H1 (cell line): Measurements from ENCODE around the gene CFAP61. TPM values are rescaled to one million over a fixed set of nuclear protein-coding genes. Genes with fewer than 3 reads are reported as not detected.

Source experiments
- CTCF ChIA-PET: fragments of 300-600 bp; sonication (Branson Sonifier 250); formaldehyde crosslinking; loops from one replicate; lab custom pipeline; 2021; ENCODE audit not compliant: partially characterized antibody; lab: Charles Lee
- POLR2A ChIA-PET: fragments of 300-600 bp; sonication (Branson Sonifier 250); formaldehyde crosslinking; loops from one replicate; lab custom pipeline; 2021; ENCODE audit warnings: inconsistent platforms; ENCODE audit not compliant: partially characterized antibody; lab: Charles Lee
- DNase-seq, 2 experiments: peaks; one replicate each; pipeline versions ENCODE4 v3.0.0 to v3.0.0-alpha.2; 2010 to 2022; ENCODE audit warnings: low spot score in 2 of 2, low read depth in 1 of 2, mixed read lengths in 1 of 2
- FAIRE-seq: peaks from 2 replicates; lab custom pipeline; 2011; peaks lifted over from hg19 to GRCh38; lab: Jason Lieb, UNC
- H2AFZ ChIP-seq: 2 replicates; pipeline ENCODE4 v1.8.1; 2012; ENCODE audit warnings: low read length, inconsistent platforms
- H2AK5ac ChIP-seq: 2 replicates; pipeline ENCODE4 v1.6.1; 2013; ENCODE audit warnings: low read depth, low read length
- H2BK120ac ChIP-seq: replicated peaks from 2 replicates; pipeline ENCODE3; 2013; ENCODE audit warnings: low read depth, low read length, inconsistent platforms
- H2BK12ac ChIP-seq: 2 replicates; pipeline ENCODE4 v1.6.1; 2013; ENCODE audit warnings: low read depth, low read length
- H2BK15ac ChIP-seq: 2 replicates; pipeline ENCODE4 v1.6.1; 2013; ENCODE audit warnings: low read length
- H2BK20ac ChIP-seq: 2 replicates; pipeline ENCODE4 v1.6.1; 2013; ENCODE audit warnings: low read length
- H2BK5ac ChIP-seq: 2 replicates; pipeline ENCODE4 v1.6.1; 2013; ENCODE audit warnings: low read depth, low read length
- H3K14ac ChIP-seq: 2 replicates; pipeline ENCODE4 v1.6.1; 2013; ENCODE audit warnings: inconsistent platforms; ENCODE audit not compliant: insufficient read length
- H3K18ac ChIP-seq: 2 replicates; pipeline ENCODE4 v1.6.1; 2013; ENCODE audit warnings: low read length; ENCODE audit errors: extremely low read depth
- H3K23ac ChIP-seq: 2 replicates; pipeline ENCODE4 v1.6.1; 2013; ENCODE audit warnings: inconsistent platforms; ENCODE audit not compliant: insufficient read length
- H3K23me2 ChIP-seq: 2 replicates; pipeline ENCODE4 v1.6.1; 2013; ENCODE audit warnings: low read depth, low read length
- H3K27ac ChIP-seq: 2 replicates; pipeline ENCODE4 v1.6.1; 2011; ENCODE audit warnings: low read depth, low read length, inconsistent platforms
- H3K27me3 ChIP-seq, 4 experiments: replicated peaks in 1 of 4; 1 replicate in 1 of 4; 2 replicates in 3 of 4; pipeline versions ENCODE4 v1.6.1 to v1.8.1; 2011 to 2013; ENCODE audit warnings: low read length in 3 of 4, mild to moderate bottlenecking in 3 of 4, inconsistent platforms in 2 of 4, mixed read lengths in 2 of 4, moderate library complexity in 1 of 4; ENCODE audit not compliant: control insufficient read depth in 3 of 4, insufficient read depth in 3 of 4; ENCODE audit errors: extremely low read depth in 1 of 4
- H3K36me3 ChIP-seq, 4 experiments: 2 replicates each; pipeline versions ENCODE4 v1.6.1 to v1.8.1; 2011 to 2013; ENCODE audit warnings: mild to moderate bottlenecking in 4 of 4, low read length in 3 of 4, moderate library complexity in 2 of 4, control low read depth in 1 of 4, inconsistent platforms in 1 of 4; ENCODE audit not compliant: insufficient read depth in 4 of 4, control insufficient read depth in 2 of 4
- H3K4ac ChIP-seq: replicated peaks from 2 replicates; pipeline ENCODE3; 2013; ENCODE audit warnings: low read length, low read depth, mixed read lengths, inconsistent platforms; ENCODE audit not compliant: insufficient read length
- H3K4me1 ChIP-seq, 4 experiments: replicated peaks in 1 of 4; 1 replicate in 1 of 4; 2 replicates in 3 of 4; pipeline versions ENCODE4 v1.6.1 to v1.8.1; 2011 to 2013; ENCODE audit warnings: low read length in 3 of 4, inconsistent platforms in 2 of 4, mixed read lengths in 1 of 4; ENCODE audit not compliant: insufficient read depth in 4 of 4, control insufficient read depth in 3 of 4
- H3K4me2 ChIP-seq, 2 experiments: 2 replicates each; pipeline versions ENCODE4 v1.6.1 to v1.8.1; 2011 to 2013; ENCODE audit warnings: low read depth in 2 of 2, low read length in 2 of 2, control low read depth in 1 of 2, inconsistent platforms in 1 of 2, mild to moderate bottlenecking in 1 of 2; ENCODE audit not compliant: insufficient read depth in 1 of 2
- H3K4me3 ChIP-seq, 4 experiments: fragments of 200-600, 300-600 bp in 1 of 4; sonication (generic), shearing (Covaris generic), sonication (Bioruptor Twin) in 1 of 4; 2 replicates each; pipeline versions ENCODE4 v1.5.1 to v1.8.1; 2011 to 2016; ENCODE audit warnings: low read length in 4 of 4, low read depth in 3 of 4, control low read depth in 2 of 4, inconsistent platforms in 2 of 4, mild to moderate bottlenecking in 2 of 4, mixed read lengths in 1 of 4, moderate library complexity in 1 of 4; ENCODE audit not compliant: insufficient read depth in 2 of 4; ENCODE audit errors: extremely low read depth in 1 of 4
- H3K56ac ChIP-seq: replicated peaks from 2 replicates; pipeline ENCODE3; 2013; ENCODE audit warnings: low read depth, mild to moderate bottlenecking, mixed read lengths, low read length, inconsistent platforms; ENCODE audit not compliant: insufficient read length
- H3K79me1 ChIP-seq: 2 replicates; pipeline ENCODE4 v1.6.1; 2013; ENCODE audit warnings: low read depth, low read length, control low read depth
- H3K79me2 ChIP-seq, 2 experiments: 2 replicates each; pipeline versions ENCODE4 v1.6.1 to v1.8.1; 2012 to 2013; ENCODE audit warnings: low read length in 2 of 2, mild to moderate bottlenecking in 2 of 2, inconsistent platforms in 1 of 2; ENCODE audit not compliant: insufficient read depth in 2 of 2, control insufficient read depth in 1 of 2
- H3K9ac ChIP-seq, 4 experiments: replicated peaks in 1 of 4; 1 replicate in 1 of 4; 2 replicates in 3 of 4; pipeline versions ENCODE4 v1.6.1 to v1.8.1; 2011 to 2013; ENCODE audit warnings: low read depth in 3 of 4, low read length in 3 of 4, control low read depth in 2 of 4, mild to moderate bottlenecking in 2 of 4, moderate library complexity in 2 of 4, inconsistent platforms in 1 of 4; ENCODE audit errors: extremely low read depth in 1 of 4
- H3K9me3 ChIP-seq, 2 experiments: 2 replicates each; pipeline versions ENCODE4 v1.6.1 to v1.8.1; 2012 to 2013; ENCODE audit warnings: mild to moderate bottlenecking in 2 of 2, moderate library complexity in 2 of 2, control low read depth in 1 of 2, inconsistent platforms in 1 of 2, low read depth in 1 of 2, low read length in 1 of 2, mixed read lengths in 1 of 2; ENCODE audit not compliant: insufficient read depth in 2 of 2
- H4K20me1 ChIP-seq, 2 experiments: replicated peaks in 1 of 2; 2 replicates each; pipeline versions ENCODE3 to v1.8.1; 2011 to 2013; ENCODE audit warnings: inconsistent platforms in 2 of 2, low read length in 2 of 2, mild to moderate bottlenecking in 1 of 2; ENCODE audit not compliant: insufficient read depth in 2 of 2, control insufficient read depth in 1 of 2
- H4K5ac ChIP-seq: 2 replicates; pipeline ENCODE4 v1.6.1; 2013; ENCODE audit warnings: low read length, low read depth, mixed read lengths, inconsistent platforms; ENCODE audit not compliant: insufficient read length
- H4K8ac ChIP-seq: 2 replicates; pipeline ENCODE4 v1.8.0; 2013; ENCODE audit warnings: mild to moderate bottlenecking, moderate library complexity, low read length, inconsistent platforms; ENCODE audit not compliant: insufficient read depth; ENCODE audit errors: extremely low read depth
- H4K91ac ChIP-seq: replicated peaks from 2 replicates; pipeline ENCODE3; 2013; ENCODE audit warnings: low read length, mixed read lengths, inconsistent platforms; ENCODE audit not compliant: insufficient read length
- ATF3 ChIP-seq: IDR thresholded peaks from 2 replicates; pipeline ENCODE4 v1.6.1; 2011; ENCODE audit warnings: low read depth, mild to moderate bottlenecking, low read length; ENCODE audit not compliant: insufficient read depth
- CBX8 ChIP-seq: fragments of 300-800, 300-1000 bp; sonication (generic); IDR thresholded peaks from 2 replicates; pipeline ENCODE4 v1.7.1; 2016; ENCODE audit warnings: low read depth, low read length, borderline replicate concordance
- CHD2 ChIP-seq: IDR thresholded peaks from 2 replicates; pipeline ENCODE4 v1.6.1; 2012; ENCODE audit warnings: low read length, improper control_type of control experiment
- HDAC6 ChIP-seq: IDR thresholded peaks from one replicate; pipeline ENCODE4 v1.7.1; 2012; ENCODE audit warnings: low read depth, mild to moderate bottlenecking, inconsistent platforms, low read length, moderate library complexity
- JUND ChIP-seq: IDR thresholded peaks from 2 replicates; pipeline ENCODE4 v1.6.1; 2011; ENCODE audit warnings: mild to moderate bottlenecking, improper control_type of control experiment, low read length
- KDM5A ChIP-seq: fragments of 200-600 bp; IDR thresholded peaks from 2 replicates; pipeline ENCODE4 v1.7.1; 2012; ENCODE audit warnings: mild to moderate bottlenecking, low read length, inconsistent platforms, mixed read lengths
- MAX ChIP-seq: IDR thresholded peaks from 2 replicates; pipeline ENCODE4 v1.6.1; 2012; ENCODE audit warnings: inconsistent platforms
- NRF1 ChIP-seq: IDR thresholded peaks from 2 replicates; pipeline ENCODE4 v1.6.1; 2011; ENCODE audit warnings: mild to moderate bottlenecking, low read depth, low read length, improper control_type of control experiment
- RNF2 ChIP-seq: fragments of 200-900, 300-1000 bp; sonication (generic); IDR thresholded peaks from 2 replicates; pipeline ENCODE4 v1.7.1; 2016; ENCODE audit warnings: borderline replicate concordance, low read depth, mild to moderate bottlenecking, antibody characterized with exemption, low read length; ENCODE audit not compliant: poor library complexity, severe bottlenecking; ENCODE audit errors: missing control alignments
- SP1 ChIP-seq: IDR thresholded peaks from 2 replicates; pipeline ENCODE4 v1.6.1; 2011; ENCODE audit warnings: low read depth, low read length
- SP2 ChIP-seq: IDR thresholded peaks from 2 replicates; pipeline ENCODE4 v1.6.1; 2012; ENCODE audit warnings: mild to moderate bottlenecking, low read length, inconsistent platforms
- TAF7 ChIP-seq: optimal IDR thresholded peaks from 2 replicates; pipeline ENCODE3; 2011; ENCODE audit warnings: low read depth, mild to moderate bottlenecking, inconsistent platforms, low read length, moderate library complexity, borderline replicate concordance
- YY1 ChIP-seq: IDR thresholded peaks from 2 replicates; pipeline ENCODE4 v1.6.1; 2011; ENCODE audit warnings: low read depth, mild to moderate bottlenecking, low read length
- ZNF274 ChIP-seq: IDR thresholded peaks from 2 replicates; pipeline ENCODE4 v1.7.0; 2012; ENCODE audit warnings: low read length, borderline replicate concordance; ENCODE audit errors: extremely low read depth
- WGBS, 2 experiments: shearing (Covaris generic) in 1 of 2; methylation state at CpG; one replicate each; pipeline versions ENCODE4 v1.1.6 to v1.1.7; 2013 to 2015; ENCODE audit warnings: low lambda C conversion rate in 2 of 2, mixed read lengths in 2 of 2, inconsistent platforms in 1 of 2, low coverage in 1 of 2, missing lambda C conversion rate in 1 of 2; ENCODE audit not compliant: insufficient replicate concordance in 2 of 2, insufficient coverage in 1 of 2, insufficient read length in 1 of 2; ENCODE audit errors: extremely low coverage in 1 of 2, missing lambda C conversion rate in 1 of 2; 5-methylcytosine and 5-hydroxymethylcytosine counted together
- polyA plus RNA-seq, 7 experiments: library from polyadenylated mRNA; depleted of rRNA in 3 of 7; stranded (reverse) in 5 of 7; unstranded in 2 of 7; fragments of >200 nt in 5 of 7; fragments of 200-250 nt in 2 of 7; gene quantifications; 1 replicate in 5 of 7; 2 replicates in 1 of 7; 4 replicates in 1 of 7; pipeline versions ENCODE4 v1.2.1 to v1.2.3, GENCODE V29; 2011 to 2013; ENCODE audit warnings: missing spikeins in 2 of 7, mixed read lengths in 2 of 7
- total RNA-seq: library from RNA; stranded (reverse); fragmentation: NEBNext Ultra II Directional; extraction: Animal tissue kit (Norgen Biotek cat#: 25700); gene quantifications from 2 replicates; pipeline ENCODE4 v1.2.1, GENCODE V29; 2021

CFAP61 gene
- total and polyA plus RNA-seq, 2 of the 8 experiments (the other 6 are each of a cell fraction or from before 2014, with no cell fraction given) = 0.29 to 0.61 TPM

- Histone ChIP-seq H3K14ac (no peak overlapping the region), H4K5ac (no peak overlapping the region), H2AK5ac (no peak overlapping the region), H3K23ac (no peak overlapping the region), H3K23me2 (no peaks in the 10 kb centered on the region; the same call in 1 of the 2 replicates), H3K56ac (no peak overlapping the region), H3K18ac (no peak overlapping the region), H2BK12ac (no peak overlapping the region), H3K9ac (no peak overlapping the region), H2BK15ac (0 out of 2 replicates have a peak overlapping the region, but pooled peaks have one; percentile 53), H3K4me2 (no peak overlapping the region), H4K20me1 (no peaks in the 10 kb centered on the region), H3K79me2 (no peaks in the 10 kb centered on the region), H2BK5ac (no peak overlapping the region), H3K4me3 (no peak overlapping the region), H4K91ac (no peak overlapping the region), H2BK120ac (no peak overlapping the region), H3K27me3 (no peaks in the 10 kb centered on the region), H3K36me3 (no peaks in the 10 kb centered on the region), H3K9me3 (no peaks in the 10 kb centered on the region), H2AFZ (peak overlapping the region; percentile 52; the same call in 1 of the 2 replicates), H2BK20ac (no peak overlapping the region), H3K27ac (no peak overlapping the region), H3K79me1 (no peaks in the 10 kb centered on the region), H3K4ac (no peak overlapping the region), H3K4me1 (no peaks in the 10 kb centered on the region), H4K8ac (no peak overlapping the region)
- CTCF ChIA-PET = interaction anchor here (0.7 kb wide), 1 partner anchor 31 kb away, joined by 3 read pairs; no protein-coding TSS in a partner anchor
- POLR2A ChIA-PET = no interaction called here
- 86% methylated on average over 12 of the region's 12 CpGs; no CpG with 5 or more reads in 1 of the 2 experiments for WGBS, 2 experiments
- DNase-seq = no peak
- no peak for FAIRE-seq
- TF ChIP-seq ZNF274 (no peak), CBX8 (no peak), JUND (no peak), KDM5A (no peak), YY1 (no peak), MAX (no peak), SP2 (no peak), CHD2 (no peak), NRF1 (no peak), ATF3 (no peak), TAF7 (no peak), SP1 (no peak), RNF2 (no peak), HDAC6 (no peak)
Measured at GRCh38 chr20:20303320-20303719, 251.0 kb downstream of the CFAP61 start.
